GM12872 (cell line): ENCODE data around the gene KAT6B.

ENCODE experiments used
- TF ChIP-seq, protein P1 (sequence below): IDR thresholded peaks from 3 replicates; pipeline ENCODE4 v1.5.1; 2011; ENCODE audit warnings: low read depth, mild to moderate bottlenecking, low read length, moderate library complexity; ENCODE audit not compliant: insufficient read depth

KAT6B gene

DNA sequence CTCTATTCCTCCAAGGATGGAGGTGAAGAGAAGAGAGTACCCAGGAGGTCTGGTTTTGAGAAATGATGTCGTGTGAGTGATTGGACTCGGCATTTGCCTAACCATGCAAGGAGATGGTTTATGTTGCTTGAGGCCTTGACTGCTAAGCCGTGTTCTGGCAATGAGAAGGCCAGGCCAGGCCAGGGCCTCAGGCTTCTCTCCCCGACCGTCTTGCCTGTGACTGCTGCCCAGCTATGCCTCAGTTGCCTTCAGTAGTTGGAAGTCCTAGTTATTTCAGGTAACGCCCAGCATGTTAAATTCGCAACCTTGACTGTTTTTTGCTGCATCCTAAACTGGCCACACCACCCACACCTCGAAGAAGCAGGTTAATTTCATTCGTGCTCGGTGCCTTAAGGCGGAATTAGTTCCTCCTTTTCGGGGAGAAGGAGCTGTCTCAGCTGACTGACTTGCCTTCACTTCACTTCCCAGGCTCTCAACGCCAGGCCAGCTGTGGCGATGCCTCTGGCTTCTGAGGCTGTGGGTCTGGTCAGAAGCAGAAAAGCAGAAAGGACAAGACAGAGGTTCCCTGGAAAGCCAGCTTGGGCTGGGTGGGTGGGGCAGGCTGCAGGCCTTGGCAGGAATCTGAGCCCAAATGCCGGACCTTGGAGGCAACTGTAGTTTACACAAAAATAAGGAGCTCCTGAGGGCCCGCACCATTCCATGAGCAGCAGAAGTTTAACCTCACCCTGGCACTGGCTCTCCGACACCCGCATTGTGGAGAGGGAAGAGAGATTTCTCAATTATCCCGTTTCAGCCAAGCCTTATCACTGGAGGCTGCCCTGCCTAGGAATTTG lies 223.1 kb downstream of the KAT6B start:
- TF ChIP-seq, protein P1, sequence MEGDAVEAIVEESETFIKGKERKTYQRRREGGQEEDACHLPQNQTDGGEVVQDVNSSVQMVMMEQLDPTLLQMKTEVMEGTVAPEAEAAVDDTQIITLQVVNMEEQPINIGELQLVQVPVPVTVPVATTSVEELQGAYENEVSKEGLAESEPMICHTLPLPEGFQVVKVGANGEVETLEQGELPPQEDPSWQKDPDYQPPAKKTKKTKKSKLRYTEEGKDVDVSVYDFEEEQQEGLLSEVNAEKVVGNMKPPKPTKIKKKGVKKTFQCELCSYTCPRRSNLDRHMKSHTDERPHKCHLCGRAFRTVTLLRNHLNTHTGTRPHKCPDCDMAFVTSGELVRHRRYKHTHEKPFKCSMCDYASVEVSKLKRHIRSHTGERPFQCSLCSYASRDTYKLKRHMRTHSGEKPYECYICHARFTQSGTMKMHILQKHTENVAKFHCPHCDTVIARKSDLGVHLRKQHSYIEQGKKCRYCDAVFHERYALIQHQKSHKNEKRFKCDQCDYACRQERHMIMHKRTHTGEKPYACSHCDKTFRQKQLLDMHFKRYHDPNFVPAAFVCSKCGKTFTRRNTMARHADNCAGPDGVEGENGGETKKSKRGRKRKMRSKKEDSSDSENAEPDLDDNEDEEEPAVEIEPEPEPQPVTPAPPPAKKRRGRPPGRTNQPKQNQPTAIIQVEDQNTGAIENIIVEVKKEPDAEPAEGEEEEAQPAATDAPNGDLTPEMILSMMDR, result no peak

DNA sequence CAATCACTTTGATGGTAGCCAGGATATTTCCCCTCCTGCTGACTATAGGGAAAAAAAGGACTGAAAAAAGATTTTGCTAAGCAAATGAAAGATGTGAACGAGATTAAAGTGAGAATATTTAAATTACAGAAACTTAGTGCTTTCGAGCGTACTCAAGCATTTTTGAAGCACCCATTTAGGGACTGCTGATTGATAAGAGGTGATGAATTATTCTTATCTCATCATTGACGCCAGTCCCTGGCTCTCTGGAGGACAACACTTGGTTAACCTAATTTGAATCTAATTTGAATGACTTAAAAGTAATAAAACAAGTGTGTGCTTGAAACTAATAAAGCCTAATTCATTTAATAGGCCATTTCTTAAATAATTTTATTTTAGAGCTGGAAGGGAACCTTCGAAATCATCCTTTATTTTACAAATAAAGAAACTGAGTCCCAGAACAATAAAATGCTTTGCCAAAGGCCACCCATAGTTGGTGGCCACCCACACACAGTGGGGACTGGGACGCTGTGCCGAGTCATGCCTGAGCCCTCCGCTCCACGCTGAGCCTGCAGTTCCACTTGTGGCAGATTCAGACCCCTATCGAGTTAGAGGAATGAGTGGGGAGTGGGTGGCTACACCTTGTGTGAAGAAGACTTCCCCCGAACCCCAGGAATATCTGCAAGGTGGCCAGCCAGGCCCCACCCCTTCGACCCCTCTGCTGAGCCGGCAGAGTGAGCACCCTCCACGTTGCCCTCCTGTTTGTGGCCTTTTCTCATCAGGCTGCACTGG lies 223.9 kb downstream of the KAT6B start:
- TF ChIP-seq, protein P1, result no peak

DNA sequence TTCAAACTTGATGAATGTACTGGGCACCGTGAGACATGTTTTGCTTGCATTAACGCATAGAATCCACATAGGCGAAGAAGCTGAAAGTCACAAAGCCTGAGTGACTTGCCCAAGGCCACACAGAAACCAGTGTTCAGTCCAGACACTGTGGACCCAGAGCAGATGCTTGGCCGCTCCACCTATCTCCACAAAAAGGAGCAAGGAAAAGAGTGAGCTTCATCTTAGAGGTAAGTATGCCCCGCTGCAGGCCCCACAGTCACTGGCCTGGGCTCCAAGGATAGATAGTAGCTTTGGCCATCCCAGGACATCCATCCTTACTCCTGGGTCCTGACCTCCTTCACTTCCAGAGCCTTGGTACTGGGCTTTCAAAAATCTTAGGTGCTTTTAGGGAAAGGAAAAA lies 224.9 kb downstream of the KAT6B start:
- TF ChIP-seq, protein P1, result no peak

DNA sequence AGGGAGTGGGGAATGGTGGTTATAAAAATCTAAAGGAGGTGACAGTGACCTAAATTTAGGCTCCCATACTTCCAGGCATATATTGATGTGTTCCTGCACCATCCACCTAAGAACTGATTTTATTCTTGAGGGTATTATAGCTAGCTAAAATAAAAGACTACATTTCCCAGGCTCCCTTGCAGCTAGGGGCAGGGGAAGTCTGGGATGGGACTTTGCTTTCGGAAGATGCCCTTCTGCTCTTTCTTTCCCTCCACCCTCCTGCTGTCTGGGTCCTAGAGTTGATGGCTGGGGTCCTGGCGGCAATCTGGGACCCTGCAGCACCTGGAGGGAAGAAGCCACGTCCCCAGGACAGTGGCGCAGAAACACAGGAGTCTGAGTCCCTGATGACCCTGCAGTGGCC lies 231.3 kb downstream of the KAT6B start:
- TF ChIP-seq, protein P1, result no peak

DNA sequence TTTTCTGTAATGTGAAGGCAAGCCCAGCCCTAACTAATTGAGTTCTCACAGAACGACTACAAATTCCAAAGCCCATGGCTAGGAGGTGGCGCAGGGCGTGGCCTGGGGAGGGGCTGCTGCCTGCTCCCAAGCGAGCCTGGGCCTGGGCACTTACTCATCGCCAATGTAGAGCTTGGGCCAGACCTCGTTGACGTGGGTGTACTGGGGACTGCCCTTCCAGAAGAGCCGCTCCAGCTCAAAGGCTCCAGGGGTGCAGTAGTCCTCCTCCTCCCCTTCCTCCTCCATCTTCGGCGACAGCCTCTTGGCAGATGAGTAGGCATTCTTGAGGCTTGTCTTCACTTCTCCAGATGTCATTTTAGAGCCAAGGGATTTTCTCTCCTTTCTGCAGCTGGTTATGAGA lies 231.8 kb downstream of the KAT6B start:
- TF ChIP-seq, protein P1, result no peak

DNA sequence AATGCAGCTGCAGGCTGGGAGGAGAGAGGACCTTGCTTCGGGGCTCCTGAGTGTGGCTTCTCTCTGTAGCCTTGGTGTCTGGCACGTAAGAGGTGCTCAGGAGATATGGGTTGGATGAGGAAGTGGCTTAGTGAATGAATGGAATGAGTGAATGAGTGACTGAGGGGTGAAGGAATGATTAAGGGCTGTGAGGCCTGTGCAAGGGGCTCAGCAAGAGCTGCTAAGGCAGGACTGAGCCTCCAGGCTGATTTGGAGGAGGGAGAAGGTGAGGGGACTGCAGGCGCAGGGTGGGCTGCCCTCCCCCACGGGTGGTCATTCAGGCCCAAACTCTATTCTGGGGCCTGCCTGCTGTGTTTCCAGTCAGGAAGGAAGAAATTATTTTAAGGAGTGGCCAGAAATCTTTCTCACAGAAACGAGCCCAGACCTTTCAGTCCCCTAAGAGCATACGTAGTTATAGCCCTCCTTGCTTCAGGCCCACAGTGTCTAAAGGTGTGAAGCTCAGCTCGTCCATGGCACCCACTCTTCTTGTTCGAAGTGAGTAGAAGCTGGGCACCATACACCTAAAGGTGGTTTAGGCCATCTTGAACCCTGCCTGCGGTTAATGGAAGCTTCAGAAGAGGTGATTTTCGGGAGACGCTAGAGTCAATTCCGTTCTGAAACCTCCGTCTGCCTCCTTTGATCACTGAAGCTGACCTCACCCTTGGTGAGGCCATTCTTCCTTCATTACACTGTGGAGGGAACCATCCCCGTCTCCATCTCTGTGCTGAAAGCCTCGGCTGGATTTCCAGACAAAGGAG lies 235.5 kb downstream of the KAT6B start:
- TF ChIP-seq, protein P1, result no peak

DNA sequence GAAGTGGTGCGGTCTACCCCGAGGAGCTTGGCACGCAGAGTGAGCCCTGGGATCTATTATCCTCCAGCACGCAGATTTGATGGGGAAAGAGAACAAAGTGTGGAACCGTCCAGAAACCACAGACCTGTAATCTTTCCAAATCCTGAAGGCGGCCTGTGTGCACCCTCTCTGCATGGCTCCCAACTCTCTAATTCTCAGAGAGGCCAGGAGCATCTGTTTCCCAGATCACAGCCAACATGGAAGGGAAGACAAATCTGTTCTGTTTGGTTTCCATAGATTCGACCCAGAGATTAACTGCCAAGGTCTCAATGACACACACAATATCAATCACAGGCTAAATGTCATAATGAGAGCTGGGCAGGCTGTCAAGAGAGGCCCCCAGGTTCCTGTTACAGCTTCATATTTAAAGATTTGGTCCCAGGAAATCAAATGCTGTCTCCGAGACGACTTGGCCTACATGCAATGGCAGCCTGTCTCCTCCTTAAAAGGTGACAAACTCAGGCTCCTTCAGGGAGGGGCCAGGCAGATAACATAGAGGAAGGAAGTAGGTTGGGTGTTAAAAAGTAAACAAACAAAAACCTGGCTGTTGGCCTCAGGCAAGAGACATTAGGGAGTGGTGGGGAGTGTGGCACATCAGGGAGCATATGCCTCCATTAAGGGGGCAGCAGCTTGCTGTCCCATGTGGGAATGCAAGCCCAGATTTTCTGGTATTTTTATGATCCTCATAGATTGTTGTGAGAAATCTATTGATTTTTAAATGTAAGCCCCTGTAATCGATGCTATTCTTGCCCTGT lies 236.3 kb downstream of the KAT6B start:
- TF ChIP-seq, protein P1, result no peak
